GM10266 (cell line): Measurements from ENCODE around the gene SLC20A1.

Experiments
- DNase-seq: peaks from one replicate; pipeline ENCODE4 v3.0.0; 2012; ENCODE audit errors: extremely low spot score
- TF ChIP-seq, protein P1 (sequence below): IDR thresholded peaks from 2 replicates; pipeline ENCODE4 v1.5.1; 2012; ENCODE audit warnings: mild to moderate bottlenecking, low read depth; ENCODE audit not compliant: control insufficient read depth, insufficient read depth; ENCODE audit errors: missing control alignments

The SLC20A1 gene

GRCh38 chr2:112637289-112637660 lies 8.5 kb upstream of the SLC20A1 start:
- TF ChIP-seq, protein P1, sequence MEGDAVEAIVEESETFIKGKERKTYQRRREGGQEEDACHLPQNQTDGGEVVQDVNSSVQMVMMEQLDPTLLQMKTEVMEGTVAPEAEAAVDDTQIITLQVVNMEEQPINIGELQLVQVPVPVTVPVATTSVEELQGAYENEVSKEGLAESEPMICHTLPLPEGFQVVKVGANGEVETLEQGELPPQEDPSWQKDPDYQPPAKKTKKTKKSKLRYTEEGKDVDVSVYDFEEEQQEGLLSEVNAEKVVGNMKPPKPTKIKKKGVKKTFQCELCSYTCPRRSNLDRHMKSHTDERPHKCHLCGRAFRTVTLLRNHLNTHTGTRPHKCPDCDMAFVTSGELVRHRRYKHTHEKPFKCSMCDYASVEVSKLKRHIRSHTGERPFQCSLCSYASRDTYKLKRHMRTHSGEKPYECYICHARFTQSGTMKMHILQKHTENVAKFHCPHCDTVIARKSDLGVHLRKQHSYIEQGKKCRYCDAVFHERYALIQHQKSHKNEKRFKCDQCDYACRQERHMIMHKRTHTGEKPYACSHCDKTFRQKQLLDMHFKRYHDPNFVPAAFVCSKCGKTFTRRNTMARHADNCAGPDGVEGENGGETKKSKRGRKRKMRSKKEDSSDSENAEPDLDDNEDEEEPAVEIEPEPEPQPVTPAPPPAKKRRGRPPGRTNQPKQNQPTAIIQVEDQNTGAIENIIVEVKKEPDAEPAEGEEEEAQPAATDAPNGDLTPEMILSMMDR: no peak
- no peak for DNase-seq

GRCh38 chr2:112639936-112640335 lies 5.8 kb upstream of the SLC20A1 start:
- no peak for DNase-seq

DNA sequence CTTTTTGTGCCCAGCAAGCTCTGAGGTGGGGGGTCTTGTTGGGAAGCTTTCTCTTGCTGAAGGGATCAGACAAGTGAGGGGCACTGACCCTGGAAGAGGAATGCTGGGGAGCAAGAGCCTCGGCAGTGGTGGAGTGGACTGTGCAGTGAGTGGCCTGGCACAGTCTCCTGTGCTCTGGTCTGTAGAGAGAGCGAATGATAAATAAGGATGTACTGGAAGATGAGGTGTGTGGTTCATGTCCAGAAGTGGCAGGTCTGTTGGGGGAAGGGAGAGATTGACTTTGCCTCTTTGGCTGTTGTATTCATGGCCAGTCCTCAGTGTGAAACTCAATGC lies 5.3 kb upstream of the SLC20A1 start:
- TF ChIP-seq, protein P1: no peak
- no peak for DNase-seq

More at GRCh38 chr2:112639936-112640335, 5.8 kb upstream of the SLC20A1 start:
- TF ChIP-seq, protein P1: no peak

- TF ChIP-seq, protein P1: no peak
- DNase-seq: no peak
Observed at GRCh38 chr2:112640800-112641675, 4.7 kb upstream of the SLC20A1 start.

GRCh38 chr2:112641701-112642100 lies 4.0 kb upstream of the SLC20A1 start:
- no peak for DNase-seq
- TF ChIP-seq, protein P1: no peak

DNA sequence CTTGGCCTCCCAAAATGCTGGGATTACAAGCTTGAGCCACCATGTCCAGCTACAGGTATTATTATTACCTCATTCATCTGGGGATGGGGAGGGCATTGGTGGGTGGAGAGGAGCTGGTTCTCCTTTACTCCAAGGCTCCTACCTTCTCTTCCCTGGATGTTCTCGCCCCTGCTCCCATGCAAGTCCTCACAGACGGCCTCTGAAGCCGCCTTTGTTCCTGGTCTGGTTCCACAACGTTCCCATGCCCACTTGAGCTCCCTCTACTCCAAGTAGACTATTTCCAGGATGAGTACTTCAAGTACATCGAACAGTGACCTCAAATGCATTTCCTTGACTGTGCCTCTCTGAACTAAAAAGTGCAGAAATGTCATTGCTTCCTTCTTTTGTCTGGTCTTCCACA lies 3.2 kb upstream of the SLC20A1 start:
- DNase-seq: no peak
- TF ChIP-seq, protein P1: no peak

GRCh38 chr2:112642966-112643365 lies 2.8 kb upstream of the SLC20A1 start:
- TF ChIP-seq, protein P1: no peak
- no peak for DNase-seq
